ENCODE results near the gene TNRC18.
"Not testable (repeated sequence)": the region's sequence is repeated elsewhere in the genome, so short reads cannot be mapped to it uniquely, and the experiment has no call there.

TNRC18 gene

GRCh38 chr7:5300366-5300765 is 123.3 kb downstream of the TNRC18 start:
- H3K27me3 ChIP-seq (ENCODE audit: insufficient read depth, insufficient read length): no peaks in the 10 kb centered on the region
- no peak overlapping the region for H3K9ac ChIP-seq (ENCODE audit: insufficient read length, low read depth)
- H3K9me3 ChIP-seq (ENCODE audit: insufficient read depth, low read length): no peaks in the 10 kb centered on the region
- no peak overlapping the region for H3K4me3 ChIP-seq (ENCODE audit: insufficient read length, low read depth)
- H3K36me3 ChIP-seq (ENCODE audit: insufficient read depth, insufficient read length, low read length): peaks cover 43% of the 10 kb centered on the region
- H3K4me1 ChIP-seq (ENCODE audit: insufficient read depth, insufficient read length): no peaks in the 10 kb centered on the region
- DNase-seq (ENCODE audit: low read depth, low spot score): no peak
- no peak for TF ChIP-seq ZNF274 (IDR thresholded peaks at IDR 0.05; ENCODE audit: low read depth, low read length)
- TF ChIP-seq YY1 (IDR thresholded peaks at IDR 0.05; ENCODE audit: insufficient read depth, insufficient read length): no peak
- TF ChIP-seq SUZ12 (IDR thresholded peaks at IDR 0.05; ENCODE audit: extremely low read depth, insufficient read depth, insufficient read length): no peak

- H3K9me3 ChIP-seq (ENCODE audit: insufficient read depth, low read length): 0 out of 2 replicates have a peak, but pooled peaks cover 6% of the 10 kb centered on the region
- H3K36me3 ChIP-seq (ENCODE audit: insufficient read depth, insufficient read length, low read length): peaks cover 39% of the 10 kb centered on the region
- no peak overlapping the region for H3K4me3 ChIP-seq (ENCODE audit: insufficient read length, low read depth)
- no peaks in the 10 kb centered on the region for H3K4me1 ChIP-seq (ENCODE audit: insufficient read depth, insufficient read length)
- TF ChIP-seq SUZ12 (IDR thresholded peaks at IDR 0.05; ENCODE audit: extremely low read depth, insufficient read depth, insufficient read length) (no peak), YY1 (IDR thresholded peaks at IDR 0.05; ENCODE audit: insufficient read depth, insufficient read length) (no peak), ZNF274 (IDR thresholded peaks at IDR 0.05; ENCODE audit: low read depth, low read length) (no peak)
- H3K9ac ChIP-seq (ENCODE audit: insufficient read length, low read depth): no peak overlapping the region
- no peak for DNase-seq (ENCODE audit: low read depth, low spot score)
- no peaks in the 10 kb centered on the region for H3K27me3 ChIP-seq (ENCODE audit: insufficient read depth, insufficient read length)
Observed at GRCh38 chr7:5296611-5297226, 126.9 kb downstream of the TNRC18 start.

- Histone ChIP-seq H3K27me3 (ENCODE audit: insufficient read depth, insufficient read length) (no peaks in the 10 kb centered on the region), H3K4me1 (ENCODE audit: insufficient read depth, insufficient read length) (no peaks in the 10 kb centered on the region), H3K9ac (ENCODE audit: insufficient read length, low read depth) (no peak overlapping the region), H3K36me3 (ENCODE audit: insufficient read depth, insufficient read length, low read length) (peaks cover 35% of the 10 kb centered on the region), H3K9me3 (ENCODE audit: insufficient read depth, low read length) (0 out of 2 replicates have a peak, but pooled peaks cover 6% of the 10 kb centered on the region), H3K4me3 (ENCODE audit: insufficient read length, low read depth) (no peak overlapping the region)
- TF ChIP-seq ZNF274 (IDR thresholded peaks at IDR 0.05; ENCODE audit: low read depth, low read length) (no peak), YY1 (IDR thresholded peaks at IDR 0.05; ENCODE audit: insufficient read depth, insufficient read length) (no peak), SUZ12 (IDR thresholded peaks at IDR 0.05; ENCODE audit: extremely low read depth, insufficient read depth, insufficient read length) (no peak)
- no peak for DNase-seq (ENCODE audit: low read depth, low spot score)
Observed at GRCh38 chr7:5296015-5296610, 127.5 kb downstream of the TNRC18 start.

GRCh38 chr7:5295039-5296014 is 128.3 kb downstream of the TNRC18 start:
- Histone ChIP-seq H3K36me3 (ENCODE audit: insufficient read depth, insufficient read length, low read length) (peaks cover 40% of the 10 kb centered on the region), H3K27me3 (ENCODE audit: insufficient read depth, insufficient read length) (no peaks in the 10 kb centered on the region), H3K9ac (ENCODE audit: insufficient read length, low read depth) (no peak overlapping the region), H3K4me1 (ENCODE audit: insufficient read depth, insufficient read length) (no peaks in the 10 kb centered on the region), H3K9me3 (ENCODE audit: insufficient read depth, low read length) (0 out of 2 replicates have a peak, but pooled peaks cover 6% of the 10 kb centered on the region), H3K4me3 (ENCODE audit: insufficient read length, low read depth) (no peak overlapping the region)
- no peak for DNase-seq (ENCODE audit: low read depth, low spot score)
- TF ChIP-seq SUZ12 (IDR thresholded peaks at IDR 0.05; ENCODE audit: extremely low read depth, insufficient read depth, insufficient read length) (no peak), ZNF274 (IDR thresholded peaks at IDR 0.05; ENCODE audit: low read depth, low read length) (no peak), YY1 (IDR thresholded peaks at IDR 0.05; ENCODE audit: insufficient read depth, insufficient read length) (no peak)

GRCh38 chr7:5294169-5294987 is 129.3 kb downstream of the TNRC18 start:
- Histone ChIP-seq H3K4me3 (ENCODE audit: insufficient read length, low read depth) (no peak overlapping the region), H3K9ac (ENCODE audit: insufficient read length, low read depth) (no peak overlapping the region), H3K36me3 (ENCODE audit: insufficient read depth, insufficient read length, low read length) (peaks cover 36% of the 10 kb centered on the region), H3K9me3 (ENCODE audit: insufficient read depth, low read length) (0 out of 2 replicates have a peak, but pooled peaks cover 6% of the 10 kb centered on the region), H3K27me3 (ENCODE audit: insufficient read depth, insufficient read length) (no peaks in the 10 kb centered on the region), H3K4me1 (ENCODE audit: insufficient read depth, insufficient read length) (no peaks in the 10 kb centered on the region)
- TF ChIP-seq SUZ12 (IDR thresholded peaks at IDR 0.05; ENCODE audit: extremely low read depth, insufficient read depth, insufficient read length): no peak
- DNase-seq (ENCODE audit: low read depth, low spot score): no peak

- H3K36me3 ChIP-seq (ENCODE audit: insufficient read depth, insufficient read length, low read length): peaks cover 24% of the 10 kb centered on the region
- H3K4me3 ChIP-seq (ENCODE audit: insufficient read length, low read depth); H3K9me3 ChIP-seq (ENCODE audit: insufficient read depth, low read length); H3K9ac ChIP-seq (ENCODE audit: insufficient read length, low read depth); DNase-seq (ENCODE audit: low read depth, low spot score); H3K4me1 ChIP-seq (ENCODE audit: insufficient read depth, insufficient read length); H3K27me3 ChIP-seq (ENCODE audit: insufficient read depth, insufficient read length): not testable (repeated sequence)
Observed at GRCh38 chr7:5291711-5292335, 131.8 kb downstream of the TNRC18 start.

Data from NT2/D1 (cell line).